Aorta (tissue), 5 donors: ENCODE data around the gene ZSWIM6. TPM values are rescaled to one million over a fixed set of nuclear protein-coding genes. Genes with fewer than 3 reads are reported as not detected.

Experiments used
- ATAC-seq: fragments of 200-7000 bp; cut with Tn5 transposase; one replicate; pipeline ENCODE4 v1.9.1; 2022; ENCODE audit warnings: moderate library complexity; ENCODE audit not compliant: low FRiP score
- DNase-seq, 2 donors: peaks; one replicate each; pipeline ENCODE4 v3.0.0-alpha.2; 2020
- H3K27ac ChIP-seq, 2 donors: one replicate each; pipeline ENCODE4 v1.5.1; 2013; ENCODE audit warnings: low read length in 2 of 2, mild to moderate bottlenecking in 2 of 2, moderate library complexity in 2 of 2, control low read depth in 1 of 2, inconsistent platforms in 1 of 2, low read depth in 1 of 2
- H3K27me3 ChIP-seq, 2 donors: one replicate each; pipeline ENCODE4 v1.6.1; 2013; ENCODE audit warnings: control low read depth in 1 of 2, low read length in 1 of 2, mild to moderate bottlenecking in 1 of 2, moderate library complexity in 1 of 2; ENCODE audit not compliant: insufficient read depth in 2 of 2, control insufficient read depth in 1 of 2
- H3K36me3 ChIP-seq, 2 donors: one replicate each; pipeline ENCODE4 v1.6.1; 2013; ENCODE audit warnings: control low read depth in 1 of 2, low read length in 1 of 2, mild to moderate bottlenecking in 1 of 2; ENCODE audit not compliant: insufficient read depth in 2 of 2, control insufficient read depth in 1 of 2
- H3K4me1 ChIP-seq, 2 donors: one replicate each; pipeline ENCODE4 v1.6.1; 2013; ENCODE audit warnings: low read length in 2 of 2, control low read depth in 1 of 2, mild to moderate bottlenecking in 1 of 2, moderate library complexity in 1 of 2; ENCODE audit not compliant: insufficient read depth in 2 of 2, control insufficient read depth in 1 of 2
- H3K4me3 ChIP-seq, 2 donors: one replicate each; pipeline ENCODE4 v1.5.1; 2013; ENCODE audit warnings: low read length in 2 of 2, control low read depth in 1 of 2, mild to moderate bottlenecking in 1 of 2
- H3K9me3 ChIP-seq: one replicate; pipeline ENCODE4 v1.6.1; 2013; ENCODE audit warnings: mild to moderate bottlenecking, low read length; ENCODE audit not compliant: control insufficient read depth
- WGBS, 2 donors: extraction: QIAGEN DNeasy Blood & Tissue Kit; methylation state at CpG; one replicate each; pipeline ENCODE4 v1.1.7; 2013; 5-methylcytosine and 5-hydroxymethylcytosine counted together
- intact Hi-C, 2 donors: fragments of 100-400 bp; cut with DNase I; formaldehyde crosslinking; loops; one replicate each; pipeline versions ENCODE4 v1.14.2 to v1.15.0; 2022
- polyA plus RNA-seq, 2 donors: library from polyadenylated mRNA; stranded (reverse); fragments of 200-250 nt; gene quantifications; one replicate each; pipeline ENCODE4 v1.2.3, GENCODE V29; 2013
- total RNA-seq, 2 donors: library from RNA; stranded (reverse); fragmentation: NEBNext Ultra II Directional; extraction: Animal tissue kit (Norgen Biotek cat#: 25700); gene quantifications; one replicate each; pipeline ENCODE4 v1.2.1, GENCODE V29; 2021
- donor health status: healthy with polysubstance abuse.
- donor health status: Bipolar disorder and iron deficiency.
- donor health status: DM: no; HTN: no; CAD: no.
- donor health status: DM: no; HTN: no; CAD: no.
- donor health status: DM: yes; HTN: yes; CAD: no.

The ZSWIM6 gene
- total and polyA plus RNA-seq, 4 donors, result 3.4 to 21.8 (median 12.4) TPM

GRCh38 chr5:61292062-61292657 lies 39.9 kb upstream of the ZSWIM6 start:
- H3K27ac ChIP-seq, result no peak overlapping the region
- intact Hi-C loops, result no loop called here
- ATAC-seq, result no peak

GRCh38 chr5:61293071-61293470 lies 39.0 kb upstream of the ZSWIM6 start:
- Histone ChIP-seq H3K9me3 (no peaks in the 10 kb centered on the region), H3K27me3 (no peaks in the 10 kb centered on the region), H3K36me3 (no peaks in the 10 kb centered on the region), H3K4me1 (no peaks in the 10 kb centered on the region), H3K4me3 (no peak overlapping the region), H3K27ac (no peak overlapping the region)
- intact Hi-C loops, result no loop called here
- DNase-seq, result no peak
- no peak for ATAC-seq
- 74 to 79% methylated on average over 4 of the region's 4 CpGs for WGBS, 2 donors

More at GRCh38 chr5:61292062-61292657, 39.9 kb upstream of the ZSWIM6 start:
- Histone ChIP-seq H3K4me1 (no peaks in the 10 kb centered on the region), H3K36me3 (no peaks in the 10 kb centered on the region), H3K9me3 (no peaks in the 10 kb centered on the region), H3K27me3 (no peaks in the 10 kb centered on the region), H3K4me3 (no peak overlapping the region)
- no peak for DNase-seq
- WGBS, 2 donors, result 79 to 81% methylated on average over 7 of the region's 7 CpGs

GRCh38 chr5:61293873-61294272 lies 38.2 kb upstream of the ZSWIM6 start:
- H3K4me1 ChIP-seq, result no peaks in the 10 kb centered on the region

GRCh38 chr5:61295365-61295764 lies 36.7 kb upstream of the ZSWIM6 start:
- no peak overlapping the region for H3K27ac ChIP-seq
- H3K27me3 ChIP-seq, result no peaks in the 10 kb centered on the region
- ATAC-seq, result no peak
- H3K9me3 ChIP-seq, result no peaks in the 10 kb centered on the region
- no peak overlapping the region for H3K4me3 ChIP-seq
- no peak for DNase-seq
- no peaks in the 10 kb centered on the region for H3K36me3 ChIP-seq
- H3K4me1 ChIP-seq, result peaks cover 0 to 2% of the 10 kb centered on the region in 2 donors
- intact Hi-C loops, result no loop called here
- 69 to 77% methylated on average over 2 of the region's 2 CpGs for WGBS, 2 donors

More at GRCh38 chr5:61293873-61294272, 38.2 kb upstream of the ZSWIM6 start:
- ATAC-seq (no peak), DNase-seq (no peak)
- no peak overlapping the region for H3K27ac ChIP-seq
- intact Hi-C loops, result no loop called here
- 97 to 98% methylated on average over 5 of the region's 5 CpGs for WGBS, 2 donors
- H3K4me3 ChIP-seq, result no peak overlapping the region
- no peaks in the 10 kb centered on the region for H3K9me3 ChIP-seq
- H3K27me3 ChIP-seq, result no peaks in the 10 kb centered on the region
- no peaks in the 10 kb centered on the region for H3K36me3 ChIP-seq

- DNase-seq (no peak), ATAC-seq (no peak)
- Histone ChIP-seq H3K27ac (no peak overlapping the region), H3K27me3 (no peaks in the 10 kb centered on the region), H3K36me3 (no peaks in the 10 kb centered on the region), H3K4me1 (peaks cover 0 to 5% of the 10 kb centered on the region in 2 donors), H3K9me3 (no peaks in the 10 kb centered on the region), H3K4me3 (no peak overlapping the region)
- 93 to 95% methylated on average over 3 of the region's 3 CpGs for WGBS, 2 donors
- intact Hi-C loops, result no loop called here
Measured at GRCh38 chr5:61298066-61298465, 34.0 kb upstream of the ZSWIM6 start.

GRCh38 chr5:61298580-61298979 lies 33.5 kb upstream of the ZSWIM6 start:
- peaks cover 0 to 5% of the 10 kb centered on the region in 2 donors for H3K4me1 ChIP-seq
- H3K27me3 ChIP-seq, result no peaks in the 10 kb centered on the region
- WGBS, 2 donors, result 90 to 96% methylated on average over 6 of the region's 6 CpGs
- no peaks in the 10 kb centered on the region for H3K36me3 ChIP-seq
- no peaks in the 10 kb centered on the region for H3K9me3 ChIP-seq
- no peak overlapping the region for H3K4me3 ChIP-seq
- ATAC-seq, result no peak
- H3K27ac ChIP-seq, result no peak overlapping the region
- DNase-seq, result no peak
- intact Hi-C loops, result no loop called here

- peaks cover 0 to 5% of the 10 kb centered on the region in 2 donors for H3K4me1 ChIP-seq
- no peaks in the 10 kb centered on the region for H3K9me3 ChIP-seq
- intact Hi-C loops, result no loop called here
- DNase-seq (no peak), ATAC-seq (no peak)
- H3K27ac ChIP-seq, result no peak overlapping the region
- 32 to 38% methylated on average over 5 of the region's 5 CpGs for WGBS, 2 donors
- H3K27me3 ChIP-seq, result no peaks in the 10 kb centered on the region
- no peaks in the 10 kb centered on the region for H3K36me3 ChIP-seq
- no peak overlapping the region for H3K4me3 ChIP-seq
Measured at GRCh38 chr5:61299261-61299681, 32.8 kb upstream of the ZSWIM6 start.

GRCh38 chr5:61301341-61302199 lies 30.5 kb upstream of the ZSWIM6 start:
- Histone ChIP-seq H3K27ac (peak overlapping the region; percentile 16 to 75), H3K36me3 (no peaks in the 10 kb centered on the region), H3K4me3 (no peak overlapping the region), H3K4me1 (peaks cover 0 to 5% of the 10 kb centered on the region in 2 donors), H3K9me3 (no peaks in the 10 kb centered on the region), H3K27me3 (no peaks in the 10 kb centered on the region)
- ATAC-seq (peak; percentile 93), DNase-seq (peak; percentile 87 to 88)
- intact Hi-C loops, result no loop called here
- WGBS, 2 donors, result 14 to 18% methylated on average over 9 of the region's 9 CpGs

- H3K27me3 ChIP-seq, result no peaks in the 10 kb centered on the region
- no peak overlapping the region for H3K4me3 ChIP-seq
- WGBS, 2 donors, result 87 to 88% methylated on average over 4 of the region's 4 CpGs
- H3K36me3 ChIP-seq, result no peaks in the 10 kb centered on the region
- intact Hi-C loops, result no loop called here
- peak overlapping the region in 1 of 2 donors; percentile 75 for H3K27ac ChIP-seq
- no peak for ATAC-seq
- H3K9me3 ChIP-seq, result no peaks in the 10 kb centered on the region
- H3K4me1 ChIP-seq, result peaks cover 0 to 5% of the 10 kb centered on the region in 2 donors
- no peak for DNase-seq
Measured at GRCh38 chr5:61302200-61302563, 29.9 kb upstream of the ZSWIM6 start.
